Stimulated activated CD8-positive, alpha-beta memory T cell treated with anti-CD3 and anti-CD28 coated beads, Interleukin-12 subunit alpha, Interleukin-12 subunit beta, amount 100 ng/mL, for 24 hours (primary cell): Measurements from ENCODE around the gene TMEM139.
"Not testable (repeated sequence)": the region's sequence is repeated elsewhere in the genome, so short reads cannot be mapped to it uniquely, and the experiment has no call there.

Experiments
- DNase-seq: peaks from one replicate; pipeline ENCODE4 v3.0.0-alpha.2; 2020; ENCODE audit errors: extremely low read depth

Gene TMEM139

GRCh38 chr7:143288836-143289235 is 4.1 kb downstream of the TMEM139 start:
- no peak for DNase-seq

GRCh38 chr7:143289421-143289820 is 4.7 kb downstream of the TMEM139 start:
- no peak for DNase-seq

DNA sequence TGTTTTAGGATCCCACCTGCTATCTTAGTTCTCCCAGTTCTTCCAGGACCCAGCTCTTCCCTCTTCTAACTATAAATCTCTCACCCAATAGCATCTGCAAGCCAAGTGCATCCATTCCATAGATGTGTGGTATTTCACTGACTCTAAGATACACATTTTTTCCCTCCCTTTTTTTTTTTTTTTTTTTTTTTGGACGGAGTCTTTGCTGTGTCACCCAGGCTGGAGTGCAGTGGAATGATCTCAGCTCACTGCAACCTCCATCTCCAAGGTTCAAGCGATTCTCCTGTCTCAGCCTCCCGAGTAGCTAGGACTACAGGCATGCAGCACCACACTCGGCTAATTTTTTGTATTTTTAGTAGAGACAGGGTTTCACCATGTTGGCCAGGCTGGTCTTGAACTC is 5.1 kb downstream of the TMEM139 start:
- DNase-seq, result not testable (repeated sequence)

- no peak for DNase-seq
Observed at GRCh38 chr7:143290293-143290692, 5.5 kb downstream of the TMEM139 start.

GRCh38 chr7:143292876-143293275 is 8.1 kb downstream of the TMEM139 start:
- no peak for DNase-seq

- no peak for DNase-seq
Observed at GRCh38 chr7:143295870-143296269, 11.1 kb downstream of the TMEM139 start.

DNA sequence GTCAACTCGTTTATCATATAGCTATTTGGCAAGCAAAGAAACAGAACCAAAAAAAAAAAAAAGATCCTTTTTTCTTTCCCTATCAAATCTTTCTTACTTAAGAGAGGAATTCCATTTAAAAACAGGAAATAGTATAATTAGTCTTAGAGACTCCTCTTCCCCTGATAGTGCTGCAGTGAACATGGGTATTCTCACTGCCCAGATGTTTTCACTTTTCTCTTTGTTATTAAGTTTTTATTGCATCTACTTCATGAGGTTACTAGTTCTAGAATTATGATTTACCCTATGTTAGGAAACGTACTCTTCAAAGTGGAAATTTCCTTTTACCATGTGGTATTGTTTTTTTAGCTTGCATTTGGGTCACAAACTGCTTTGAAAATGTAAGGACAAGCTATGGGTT is 11.9 kb downstream of the TMEM139 start:
- no peak for DNase-seq

DNA sequence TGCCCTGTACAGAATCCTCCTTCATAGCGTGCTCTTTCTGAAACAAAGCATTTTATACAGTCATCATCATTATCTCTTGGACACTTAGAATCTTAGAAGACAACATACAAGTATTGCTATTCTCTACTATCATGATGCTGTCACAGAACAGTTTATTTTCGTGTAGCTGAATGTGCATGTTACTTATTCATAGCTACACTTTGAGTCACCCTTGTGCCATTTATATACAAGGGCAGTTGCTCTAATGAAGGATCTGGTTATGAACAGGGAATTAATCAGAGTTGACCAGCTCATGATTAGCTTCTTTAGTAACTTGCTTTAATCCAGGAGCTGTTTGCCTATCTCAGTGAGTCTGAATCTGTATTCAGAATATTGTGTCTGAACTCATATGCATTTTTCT is 14.6 kb downstream of the TMEM139 start:
- DNase-seq, result no peak

DNA sequence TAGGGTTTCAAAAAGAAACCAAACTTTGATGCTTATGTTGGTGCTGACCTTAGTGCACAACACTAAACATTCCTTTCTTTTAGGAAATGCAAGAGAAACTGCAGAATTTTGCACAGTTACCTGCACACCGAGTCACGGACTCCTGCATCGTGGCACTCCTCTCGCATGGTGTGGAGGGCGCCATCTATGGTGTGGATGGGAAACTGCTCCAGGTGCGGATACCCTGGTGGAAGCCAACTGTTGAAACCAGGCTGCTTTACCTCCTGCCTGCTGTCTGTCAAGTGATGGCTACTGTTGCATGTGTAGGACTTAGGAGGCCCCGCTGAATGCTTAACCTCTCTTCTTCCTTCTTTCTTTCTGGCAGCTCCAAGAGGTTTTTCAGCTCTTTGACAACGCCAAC is 15.1 kb downstream of the TMEM139 start:
- DNase-seq, result no peak

- DNase-seq, result no peak
Observed at GRCh38 chr7:143300959-143301935, 16.5 kb downstream of the TMEM139 start.

DNA sequence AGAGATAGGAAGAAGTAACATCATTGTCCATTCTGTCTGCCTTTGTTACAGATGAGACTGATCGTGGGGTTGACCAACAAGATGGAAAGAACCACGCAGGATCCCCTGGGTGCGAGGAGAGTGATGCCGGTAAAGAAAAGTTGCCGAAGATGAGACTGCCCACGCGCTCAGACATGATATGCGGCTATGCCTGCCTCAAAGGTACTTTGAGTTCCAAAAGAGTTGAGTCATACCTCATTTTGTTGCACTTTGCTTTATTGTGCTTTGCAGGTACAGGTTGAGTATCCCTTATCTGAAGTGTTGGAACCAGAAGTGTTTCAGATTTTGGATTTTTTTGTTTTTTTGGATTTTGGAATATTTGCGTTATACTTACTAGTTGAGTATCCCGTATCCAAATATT is 19.0 kb downstream of the TMEM139 start:
- DNase-seq, result no peak

- DNase-seq, result no peak
Observed at GRCh38 chr7:143304938-143305337, 20.2 kb downstream of the TMEM139 start.

DNA sequence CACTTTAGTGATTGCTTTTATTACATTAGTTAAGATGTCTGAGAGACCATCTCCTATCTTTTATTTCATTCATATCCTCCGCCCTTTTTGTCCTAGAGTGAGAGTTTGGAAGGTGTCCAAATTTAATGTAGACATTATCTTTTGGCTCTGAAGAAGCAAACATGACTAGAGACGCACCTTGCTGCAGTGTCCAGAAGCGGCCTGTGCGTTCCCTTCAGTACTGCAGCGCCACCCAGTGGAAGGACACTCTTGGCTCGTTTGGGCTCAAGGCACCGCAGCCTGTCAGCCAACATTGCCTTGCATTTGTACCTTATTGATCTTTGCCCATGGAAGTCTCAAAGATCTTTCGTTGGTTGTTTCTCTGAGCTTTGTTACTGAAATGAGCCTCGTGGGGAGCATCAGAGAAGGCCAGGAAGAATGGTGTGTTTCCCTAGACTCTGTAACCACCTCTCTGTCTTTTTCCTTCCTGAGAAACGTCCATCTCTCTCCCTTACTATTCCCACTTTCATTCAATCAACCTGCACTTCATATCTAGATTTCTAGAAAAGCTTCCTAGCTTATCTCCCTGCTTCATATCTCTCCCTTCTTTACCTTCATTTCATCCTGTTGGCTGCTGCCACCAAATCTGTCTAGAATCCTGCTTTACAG is 20.8 kb downstream of the TMEM139 start:
- peak; percentile 26 for DNase-seq

GRCh38 chr7:143308632-143309031 is 23.9 kb downstream of the TMEM139 start:
- no peak for DNase-seq

DNA sequence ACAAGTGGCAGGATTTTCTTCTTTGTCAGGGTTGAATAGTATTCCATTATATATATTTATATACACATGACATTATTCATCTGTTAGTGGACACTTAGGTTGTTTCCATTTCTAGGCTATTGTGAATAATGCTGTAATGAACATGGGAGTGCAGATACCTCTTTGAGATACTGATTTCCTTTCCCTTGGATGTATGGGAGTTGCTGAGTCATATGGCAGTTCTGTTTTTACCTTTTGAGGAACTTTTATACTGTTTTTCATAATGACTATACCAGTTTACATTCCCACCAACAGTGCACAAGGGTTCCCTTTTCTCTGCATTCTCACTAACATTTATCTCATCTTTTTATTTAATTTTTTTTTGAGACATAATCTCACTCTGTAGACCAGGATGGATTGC is 29.4 kb downstream of the TMEM139 start:
- DNase-seq, result no peak

GRCh38 chr7:143315776-143316175 is 31.0 kb downstream of the TMEM139 start, which contains the start of gene CLCN1:
Gene CLCN1 (plus strand): TSS chr7:143316111. CDS start chr7:143316213, 102 bp downstream.
- DNase-seq, result no peak

GRCh38 chr7:143316492-143316891 is 31.7 kb downstream of the TMEM139 start:
- DNase-seq, result no peak

DNA sequence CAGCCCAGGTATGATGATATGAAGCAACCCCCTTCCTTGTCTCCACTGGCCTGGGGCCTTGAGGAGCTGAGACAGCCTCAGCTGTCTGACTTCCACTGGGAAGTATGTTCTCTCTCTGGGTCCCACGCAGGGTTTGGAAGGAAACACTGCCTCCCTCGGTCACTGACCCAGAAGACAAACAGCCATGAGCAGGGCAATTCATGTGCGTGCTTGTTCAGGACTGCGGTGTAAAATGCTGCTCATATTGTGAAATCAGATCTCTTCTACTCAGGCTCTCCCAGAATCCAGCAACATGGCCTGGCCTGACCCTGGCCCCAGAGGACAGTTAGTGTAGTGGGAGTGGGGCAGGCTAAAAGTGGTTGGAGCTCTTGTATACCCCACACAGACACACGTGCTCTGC is 33.9 kb downstream of the TMEM139 start:
- DNase-seq, result no peak

DNA sequence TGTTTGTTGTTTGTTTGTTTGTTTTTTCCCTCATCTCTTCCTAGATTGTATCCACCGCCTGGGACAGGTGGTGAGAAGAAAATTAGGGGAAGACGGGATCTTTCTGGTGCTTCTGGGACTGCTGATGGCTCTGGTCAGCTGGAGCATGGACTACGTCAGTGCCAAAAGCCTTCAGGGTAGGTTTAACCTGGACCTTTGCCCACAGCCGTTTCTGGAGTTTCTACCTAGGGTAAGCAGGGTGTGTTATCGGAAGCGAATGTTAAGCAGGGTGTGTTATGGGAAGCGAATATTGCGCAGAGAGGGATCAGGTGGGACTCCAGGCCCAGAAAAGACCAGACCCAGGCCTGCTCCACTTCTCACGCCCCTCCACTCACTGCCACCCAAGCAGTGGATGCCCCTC is 35.9 kb downstream of the TMEM139 start:
- no peak for DNase-seq

DNA sequence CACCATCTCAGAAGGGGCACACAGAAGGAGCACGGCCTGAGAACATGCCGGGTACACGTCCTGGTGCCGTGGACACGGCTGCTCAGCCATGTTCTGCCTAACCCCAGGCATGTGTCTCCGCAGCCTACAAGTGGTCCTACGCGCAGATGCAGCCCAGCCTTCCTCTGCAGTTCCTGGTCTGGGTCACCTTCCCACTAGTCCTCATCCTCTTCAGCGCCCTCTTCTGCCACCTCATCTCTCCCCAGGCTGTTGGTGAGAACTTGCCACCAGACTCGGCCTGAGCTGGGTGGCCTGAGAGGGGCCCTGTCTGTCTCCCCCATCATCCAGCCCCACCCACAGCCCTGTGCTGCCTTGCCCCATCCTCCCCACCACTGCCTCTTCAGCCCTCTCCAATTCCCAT is 36.5 kb downstream of the TMEM139 start:
- no peak for DNase-seq

GRCh38 chr7:143321734-143322133 is 37.0 kb downstream of the TMEM139 start:
- no peak for DNase-seq

DNA sequence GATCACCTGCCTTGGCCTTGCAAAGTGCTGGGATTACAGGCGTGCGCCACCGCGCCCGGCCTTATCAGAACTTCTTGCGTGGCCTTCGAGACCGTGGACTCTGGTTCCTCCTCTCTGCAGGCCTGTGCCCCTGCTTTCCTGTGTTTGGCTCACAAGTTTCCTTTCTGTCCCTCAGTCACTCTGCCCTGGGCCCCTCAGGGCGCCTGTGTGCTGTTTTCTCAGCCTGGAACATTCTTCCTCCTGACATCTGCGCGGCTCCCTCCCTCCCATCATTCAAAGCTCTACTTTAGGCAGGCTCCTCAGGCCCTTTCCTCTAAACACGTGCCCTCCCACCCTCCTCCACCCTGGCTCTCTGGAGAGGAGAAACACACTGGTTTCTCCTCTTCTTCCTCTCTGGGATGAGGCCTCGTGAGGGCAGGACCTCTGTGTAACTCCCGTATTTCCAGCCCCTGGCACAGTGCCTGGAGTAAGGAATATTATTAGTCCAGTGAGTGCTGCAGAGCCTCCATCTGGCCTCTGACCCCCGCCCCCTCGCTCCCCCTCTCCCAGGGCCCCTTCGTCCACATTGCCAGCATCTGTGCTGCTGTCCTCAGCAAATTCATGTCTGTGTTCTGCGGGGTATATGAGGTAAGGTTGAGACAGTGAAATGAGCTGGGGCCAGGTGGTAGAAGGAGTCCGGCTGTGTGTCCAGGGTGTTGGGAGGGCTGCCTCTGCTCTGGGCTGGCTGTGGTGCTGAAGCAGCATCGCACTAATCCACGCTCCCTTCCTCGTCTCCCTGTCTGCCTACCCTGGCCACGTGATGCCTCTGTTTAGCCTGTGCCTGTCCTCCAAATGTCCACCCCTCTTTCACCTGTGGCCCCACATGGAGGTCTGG is 38.2 kb downstream of the TMEM139 start:
- no peak for DNase-seq
